Vagina (tissue), 2 donors: ENCODE data around the gene SLA2.

Source experiments
- CTCF ChIP-seq, 3 experiments: fragments of 450-650 bp in 2 of 3; fragments of 200-600 bp in 1 of 3; sonication (generic) in 1 of 3; IDR thresholded peaks; one replicate each; pipeline ENCODE4 v1.5.1; 2017 to 2019; ENCODE audit warnings: antibody characterized with exemption in 3 of 3, mild to moderate bottlenecking in 2 of 3, moderate library complexity in 2 of 3
- POLR2A ChIP-seq, 2 donors: fragments of 450-650 bp; IDR thresholded peaks; one replicate each; pipeline ENCODE4 v1.6.1; 2017; ENCODE audit warnings: antibody characterized with exemption in 2 of 2, mild to moderate bottlenecking in 2 of 2, moderate library complexity in 2 of 2

GRCh38 chr20:36682311-36682710 is 36.3 kb upstream of the SLA2 start:
- no peak for TF ChIP-seq CTCF (IDR thresholded peaks at IDR 0.05)
- TF ChIP-seq POLR2A (IDR thresholded peaks at IDR 0.05), result no peak
